ENCODE measurements around the gene SPATA31E1.
"Not testable (repeated sequence)": the region's sequence is repeated elsewhere in the genome, so short reads cannot be mapped to it uniquely, and the experiment has no call there.

DNA sequence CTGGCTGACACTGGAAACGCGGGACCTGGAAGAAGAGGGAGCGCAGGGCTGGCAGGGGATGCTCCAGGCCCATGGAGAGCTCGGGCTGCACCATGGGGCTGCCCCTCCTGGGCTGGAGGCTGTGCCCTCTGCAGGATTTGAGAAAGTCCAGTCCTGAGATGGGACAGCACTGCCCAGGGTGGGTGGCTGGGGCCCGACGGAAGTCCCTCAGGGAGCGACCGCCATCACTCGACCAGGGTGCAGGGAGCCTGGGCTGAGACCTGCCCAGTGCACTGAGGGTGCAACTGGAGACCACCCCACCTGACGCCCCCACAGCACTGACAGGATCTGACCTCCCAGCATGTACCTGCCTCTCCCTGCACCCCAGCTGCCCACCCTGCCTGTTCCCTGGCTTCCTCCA is 42.2 kb downstream of the SPATA31E1 start:
- not testable (repeated sequence) for TF ChIP-seq POLR2A, SPI1, POLR2AphosphoS5 (IDR thresholded peaks at IDR 0.05; ENCODE audit: low read depth, low read length)

All from GM12891 (cell line).